Mesothelial cell of epicardium (in vitro differentiated cells): Measurements from ENCODE around the gene SLC6A3. TPM values are rescaled to one million over a fixed set of nuclear protein-coding genes. Genes with fewer than 3 reads are reported as not detected.
"Not testable (repeated sequence)": the region's sequence is repeated elsewhere in the genome, so short reads cannot be mapped to it uniquely, and the experiment has no call there.

Source experiments
- DNase-seq, 2 experiments: peaks; one replicate each; pipeline ENCODE4 v3.0.0; 2021; ENCODE audit warnings: low spot score in 2 of 2; ENCODE audit not compliant: unreplicated experiment in 2 of 2
- H3K27ac Mint-ChIP-seq: 2 replicates; pipeline ENCODE4 v1.8.0; 2021; ENCODE audit warnings: mixed read lengths
- H3K27me3 Mint-ChIP-seq: 2 replicates; pipeline ENCODE4 v1.8.0; 2021; ENCODE audit warnings: low read depth, mixed read lengths
- H3K36me3 Mint-ChIP-seq: 2 replicates; pipeline ENCODE4 v1.8.0; 2021; ENCODE audit warnings: mixed read lengths
- H3K4me1 Mint-ChIP-seq: 2 replicates; pipeline ENCODE4 v1.8.0; 2021; ENCODE audit warnings: mixed read lengths
- H3K4me3 Mint-ChIP-seq: 2 replicates; pipeline ENCODE4 v1.8.0; 2021; ENCODE audit warnings: mild to moderate bottlenecking, moderate library complexity, mixed read lengths
- H3K9me3 Mint-ChIP-seq: 2 replicates; pipeline ENCODE4 v1.8.0; 2021; ENCODE audit warnings: mixed read lengths
- total RNA-seq: library from RNA; stranded (reverse); gene quantifications from 3 replicates; pipeline ENCODE4 v1.2.1, GENCODE V29; 2021
- TF ChIP-seq, protein P1 (sequence below): fragments of 200-600 bp; sonication (generic); IDR thresholded peaks from one replicate; pipeline ENCODE4 v1.5.0; 2021; ENCODE audit warnings: antibody characterized with exemption; ENCODE audit not compliant: unreplicated experiment

The SLC6A3 gene
- total RNA-seq, 1 donor from 2014 or later: 0.04 TPM

DNA sequence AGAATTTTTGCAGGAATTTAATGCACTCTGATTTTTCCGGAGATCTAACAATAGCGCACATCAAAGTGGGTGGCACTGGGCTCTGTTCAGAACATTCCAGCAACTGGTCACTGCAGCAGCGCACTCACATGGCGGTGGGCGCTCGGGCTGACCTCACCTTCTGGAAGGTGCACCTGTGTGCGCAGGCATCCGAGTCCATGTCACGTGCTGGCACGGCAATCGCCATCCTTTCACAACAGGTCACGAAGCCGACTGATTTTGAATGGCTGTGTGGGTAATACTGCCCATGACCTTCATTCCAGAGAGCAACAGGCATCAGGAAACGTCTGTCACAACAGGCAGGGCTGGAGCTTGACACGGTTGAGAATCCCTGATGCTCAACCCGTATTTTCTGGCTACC lies 81.7 kb downstream of the SLC6A3 start:
- DNase-seq: no peak
- TF ChIP-seq, protein P1, sequence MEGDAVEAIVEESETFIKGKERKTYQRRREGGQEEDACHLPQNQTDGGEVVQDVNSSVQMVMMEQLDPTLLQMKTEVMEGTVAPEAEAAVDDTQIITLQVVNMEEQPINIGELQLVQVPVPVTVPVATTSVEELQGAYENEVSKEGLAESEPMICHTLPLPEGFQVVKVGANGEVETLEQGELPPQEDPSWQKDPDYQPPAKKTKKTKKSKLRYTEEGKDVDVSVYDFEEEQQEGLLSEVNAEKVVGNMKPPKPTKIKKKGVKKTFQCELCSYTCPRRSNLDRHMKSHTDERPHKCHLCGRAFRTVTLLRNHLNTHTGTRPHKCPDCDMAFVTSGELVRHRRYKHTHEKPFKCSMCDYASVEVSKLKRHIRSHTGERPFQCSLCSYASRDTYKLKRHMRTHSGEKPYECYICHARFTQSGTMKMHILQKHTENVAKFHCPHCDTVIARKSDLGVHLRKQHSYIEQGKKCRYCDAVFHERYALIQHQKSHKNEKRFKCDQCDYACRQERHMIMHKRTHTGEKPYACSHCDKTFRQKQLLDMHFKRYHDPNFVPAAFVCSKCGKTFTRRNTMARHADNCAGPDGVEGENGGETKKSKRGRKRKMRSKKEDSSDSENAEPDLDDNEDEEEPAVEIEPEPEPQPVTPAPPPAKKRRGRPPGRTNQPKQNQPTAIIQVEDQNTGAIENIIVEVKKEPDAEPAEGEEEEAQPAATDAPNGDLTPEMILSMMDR: no peak
- Mint-ChIP-seq H3K36me3 (no peaks in the 10 kb centered on the region), H3K4me3 (no peak overlapping the region), H3K9me3 (no peaks in the 10 kb centered on the region), H3K27ac (no peak overlapping the region), H3K4me1 (no peaks in the 10 kb centered on the region), H3K27me3 (peaks cover 68% of the 10 kb centered on the region)

GRCh38 chr5:1363160-1363559 lies 82.1 kb downstream of the SLC6A3 start:
- Mint-ChIP-seq H3K9me3 (no peaks in the 10 kb centered on the region), H3K27ac (no peak overlapping the region), H3K36me3 (no peaks in the 10 kb centered on the region), H3K4me1 (no peaks in the 10 kb centered on the region), H3K4me3 (no peak overlapping the region), H3K27me3 (peaks cover 68% of the 10 kb centered on the region)
- TF ChIP-seq, protein P1: no peak
- no peak for DNase-seq

- peaks cover 68% of the 10 kb centered on the region for H3K27me3 Mint-ChIP-seq
- H3K4me1 Mint-ChIP-seq: no peaks in the 10 kb centered on the region
- no peak overlapping the region for H3K4me3 Mint-ChIP-seq
- H3K27ac Mint-ChIP-seq: no peak overlapping the region
- H3K9me3 Mint-ChIP-seq: no peaks in the 10 kb centered on the region
- TF ChIP-seq, protein P1: no peak
- no peaks in the 10 kb centered on the region for H3K36me3 Mint-ChIP-seq
- DNase-seq: no peak
Observed at GRCh38 chr5:1362242-1363015, 82.8 kb downstream of the SLC6A3 start.

DNA sequence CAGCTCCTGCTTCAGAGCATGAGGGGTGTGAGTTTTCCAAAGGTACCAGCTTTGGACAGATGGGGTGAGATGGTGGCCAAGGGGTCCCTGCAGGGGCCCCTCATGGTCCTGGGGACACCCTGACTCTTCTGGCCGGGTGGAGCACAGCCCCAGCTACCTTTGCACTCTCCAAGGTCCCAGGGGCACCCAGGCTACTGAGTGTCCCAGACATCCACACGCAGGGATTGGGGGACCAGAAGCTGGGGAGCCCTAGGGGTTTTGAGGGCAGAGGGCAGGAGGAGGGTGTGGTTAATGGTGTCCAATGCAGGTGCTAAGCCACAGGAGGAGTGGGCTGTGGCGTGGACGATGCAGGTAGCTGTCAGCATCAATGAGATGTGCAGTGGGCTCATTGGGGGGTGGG lies 84.4 kb downstream of the SLC6A3 start:
- H3K4me3 Mint-ChIP-seq: no peak overlapping the region
- H3K27me3 Mint-ChIP-seq: peaks cover 63% of the 10 kb centered on the region
- H3K9me3 Mint-ChIP-seq: no peaks in the 10 kb centered on the region

DNA sequence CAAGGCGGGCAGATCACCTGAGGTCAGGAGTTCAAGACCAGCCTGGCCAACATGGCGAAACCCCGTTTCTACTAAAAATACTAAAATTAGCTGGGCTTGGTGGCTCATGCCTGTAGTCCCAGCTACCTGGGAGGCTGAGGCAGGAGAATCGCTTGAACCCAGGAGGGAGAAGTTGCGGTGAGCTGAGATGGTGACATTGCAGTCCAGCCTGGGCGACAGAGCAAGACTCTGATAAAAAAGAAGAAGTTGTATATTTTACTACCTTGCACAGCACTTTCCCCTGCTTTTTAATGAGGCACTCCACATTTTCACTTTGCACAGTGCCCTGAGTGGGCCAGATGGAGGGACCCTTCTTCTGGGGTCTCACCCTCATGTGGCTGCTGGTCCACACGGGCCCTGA lies 84.9 kb downstream of the SLC6A3 start:
- peaks cover 59% of the 10 kb centered on the region for H3K27me3 Mint-ChIP-seq
- not testable (repeated sequence) for H3K27ac Mint-ChIP-seq, DNase-seq, H3K4me1 Mint-ChIP-seq, H3K4me3 Mint-ChIP-seq, H3K36me3 Mint-ChIP-seq, H3K9me3 Mint-ChIP-seq

More for the DNA sequence above, 84.4 kb downstream of the SLC6A3 start:
- H3K27ac Mint-ChIP-seq: no peak overlapping the region
- TF ChIP-seq, protein P1: no peak
- no peak for DNase-seq
- no peaks in the 10 kb centered on the region for H3K4me1 Mint-ChIP-seq
- H3K36me3 Mint-ChIP-seq: no peaks in the 10 kb centered on the region

DNA sequence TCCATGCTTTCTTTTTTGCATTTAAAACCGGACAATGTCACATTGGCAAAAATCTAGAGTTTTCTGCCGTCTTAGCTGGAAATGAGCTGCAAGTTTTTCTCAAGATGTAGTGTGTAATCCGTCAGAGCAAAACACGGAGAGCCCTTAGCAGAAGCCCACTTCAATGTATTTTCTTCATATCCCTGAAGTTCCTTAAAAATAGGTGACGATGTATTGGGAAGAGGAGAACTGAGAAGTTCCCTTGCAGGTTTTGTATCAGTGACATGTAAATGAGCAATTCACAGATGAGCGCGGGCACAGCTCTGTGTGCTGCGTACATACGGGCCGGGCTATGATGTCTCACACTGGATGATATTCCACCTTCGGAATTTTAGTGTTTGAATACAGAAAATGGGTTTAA lies 85.5 kb downstream of the SLC6A3 start:
- peaks cover 55% of the 10 kb centered on the region for H3K27me3 Mint-ChIP-seq
- H3K9me3 Mint-ChIP-seq: no peaks in the 10 kb centered on the region
- DNase-seq: no peak
- TF ChIP-seq, protein P1: no peak
- no peaks in the 10 kb centered on the region for H3K36me3 Mint-ChIP-seq
- no peak overlapping the region for H3K4me3 Mint-ChIP-seq
- H3K4me1 Mint-ChIP-seq: no peaks in the 10 kb centered on the region
- H3K27ac Mint-ChIP-seq: no peak overlapping the region
